HG03108 (cell line): Measurements from ENCODE around the gene BMP2K.

Source experiments
- ATAC-seq: cut with Tn5 transposase; IDR thresholded peaks from one replicate; pipeline ENCODE4 v1.9.1; 2021; ENCODE audit warnings: moderate library complexity; ENCODE audit not compliant: unreplicated experiment

Gene BMP2K

GRCh38 chr4:78763763-78764387 is 12.3 kb upstream of the BMP2K start:
- no peak for ATAC-seq

GRCh38 chr4:78764498-78764961 is 11.6 kb upstream of the BMP2K start:
- no peak for ATAC-seq

GRCh38 chr4:78765432-78766006 is 10.6 kb upstream of the BMP2K start:
- no peak for ATAC-seq

GRCh38 chr4:78766026-78766425 is 10.1 kb upstream of the BMP2K start:
- ATAC-seq: no peak

GRCh38 chr4:78766650-78767049 is 9.5 kb upstream of the BMP2K start:
- peak; percentile 82 for ATAC-seq

- ATAC-seq: peak; percentile 78
These were observed 8.8 kb upstream of the BMP2K start for GRCh38 chr4:78767350-78767749.

- no peak for ATAC-seq
These were observed 7.5 kb upstream of the BMP2K start for GRCh38 chr4:78768452-78769180.

- ATAC-seq: no peak
These were observed 6.0 kb upstream of the BMP2K start for GRCh38 chr4:78770091-78770642.

GRCh38 chr4:78772526-78773091 is 3.5 kb upstream of the BMP2K start:
- ATAC-seq: no peak

GRCh38 chr4:78774417-78774816 is 1.7 kb upstream of the BMP2K start:
- ATAC-seq: no peak

GRCh38 chr4:78775303-78776078 is 659 bp upstream of the BMP2K start:
- peak; percentile 47 for ATAC-seq

- peak; percentile 21 for ATAC-seq
These were observed 802 bp downstream of the BMP2K start for GRCh38 chr4:78776729-78777575.

- no peak for ATAC-seq
These were observed 1.4 kb downstream of the BMP2K start for GRCh38 chr4:78777576-78777940.

- ATAC-seq: no peak
These were observed 2.4 kb downstream of the BMP2K start for GRCh38 chr4:78778530-78778929.

GRCh38 chr4:78779280-78779679 is 3.1 kb downstream of the BMP2K start:
- ATAC-seq: no peak

- no peak for ATAC-seq
These were observed 3.9 kb downstream of the BMP2K start for GRCh38 chr4:78780093-78780492.

- ATAC-seq: no peak
These were observed 5.0 kb downstream of the BMP2K start for GRCh38 chr4:78781139-78781538.

- ATAC-seq: no peak
These were observed 5.8 kb downstream of the BMP2K start for GRCh38 chr4:78781924-78782323.

GRCh38 chr4:78784236-78784865 is 8.2 kb downstream of the BMP2K start:
- no peak for ATAC-seq
